NB4 (cell line): ENCODE results near the gene COX6A1.

Experiments used
- CTCF ChIP-seq: IDR thresholded peaks from one replicate; pipeline ENCODE4 v1.5.1; 2012; ENCODE audit warnings: low read depth, low read length
- MYC ChIP-seq: IDR thresholded peaks from 2 replicates; pipeline ENCODE4 v1.6.1; 2011; ENCODE audit warnings: low read depth, low read length
- POLR2A ChIP-seq: IDR thresholded peaks from 2 replicates; pipeline ENCODE4 v1.6.1; 2011; ENCODE audit warnings: mild to moderate bottlenecking; ENCODE audit not compliant: insufficient read length; ENCODE audit errors: extremely low read depth

GRCh38 chr12:120463712-120464111 is 25.8 kb downstream of the COX6A1 start:
- TF ChIP-seq CTCF (no peak), MYC (no peak), POLR2A (no peak)
